ENCODE data around the gene MNT. TPM values are rescaled to one million over a fixed set of nuclear protein-coding genes. Genes with fewer than 3 reads are reported as not detected.
A peak's percentile ranks its signal among the peaks of the same experiment; 100 is the strongest.

MNT gene
- total RNA-seq, 8 experiments from 2014 or later: 6.4 to 25.1 (median 9.9) TPM

GRCh38 chr17:2392252-2393173 is 8.3 kb downstream of the MNT start:
- Histone ChIP-seq H3K4me1 (replicated peaks in 1 of 2) (peaks cover 60 to 64% of the 10 kb centered on the region in 2 donors), H3K4me3 (peak overlapping the region; percentile 48 to 61 (median 58)), H3K27ac (peak overlapping the region; percentile 97 to 98)
- in situ Hi-C loops (cut with MboI; ENCODE audit: low pct_unique_long_range_greater_than_20kb in 2 of 9, low sequenced_read_pairs in 9 of 9, unreplicated experiment in 9 of 9): no loop called here
- peak; percentile 25 to 69 (median 54) for ATAC-seq (replicated peaks in 6 of 8)
- 0 to 17% (median 5%) methylated on average over 1 to 13 of the region's 83 CpGs; no CpG with 5 or more reads in 3 of the 10 experiments for WGBS, 10 experiments

- 20 to 60% (median 52%) methylated on average over 1 to 15 of the region's 18 CpGs; no CpG with 5 or more reads in 3 of the 10 experiments for WGBS, 10 experiments
Observed at GRCh38 chr17:2391597-2392251, 9.1 kb downstream of the MNT start.

DNA sequence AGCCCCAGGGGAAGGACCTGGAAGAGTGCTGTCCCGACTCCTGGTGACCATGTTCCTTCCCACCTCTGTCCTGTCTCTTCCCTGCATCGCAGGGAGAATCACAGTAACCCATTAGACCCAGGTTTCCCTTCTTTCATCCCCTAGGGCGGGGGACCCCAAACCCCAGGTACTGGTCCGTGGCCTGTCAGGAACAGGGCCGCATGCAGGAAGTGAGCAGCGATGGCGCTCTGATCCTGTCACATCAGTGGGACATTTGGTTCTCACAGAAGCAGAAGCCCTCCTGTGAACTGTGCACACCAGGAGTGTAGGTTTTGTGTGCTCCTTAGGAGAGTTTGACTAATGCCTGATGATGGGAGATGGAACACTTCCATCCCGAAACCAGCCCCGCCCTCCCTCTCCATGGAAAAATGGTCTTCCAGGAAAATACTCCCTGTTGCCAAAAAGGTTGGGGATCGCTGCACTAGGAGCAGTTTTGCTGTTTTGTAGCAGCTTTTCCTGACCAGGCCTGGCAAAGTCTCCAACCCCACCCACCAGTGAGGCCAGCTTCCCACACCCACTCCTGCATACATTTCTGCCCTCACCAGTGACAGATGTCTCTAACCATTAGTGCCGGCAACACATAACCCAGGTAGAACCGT is 10.5 kb downstream of the MNT start:
- Histone ChIP-seq H3K27ac (no peak overlapping the region), H3K4me1 (replicated peaks in 1 of 2) (peaks cover 47 to 54% of the 10 kb centered on the region in 2 donors), H3K4me3 (no peak overlapping the region)
- 20 to 100% (median 87%) methylated on average over 1 to 8 of the region's 12 CpGs; no CpG with 5 or more reads in 2 of the 10 experiments for WGBS, 10 experiments
- ATAC-seq (replicated peaks in 6 of 8): peak in 2 of 8 experiments; percentile 0 to 1
- in situ Hi-C loops (cut with MboI; ENCODE audit: low pct_unique_long_range_greater_than_20kb in 2 of 9, low sequenced_read_pairs in 9 of 9, unreplicated experiment in 9 of 9): no loop called here

More at GRCh38 chr17:2391597-2392251, 9.1 kb downstream of the MNT start:
- H3K4me3 ChIP-seq: peak overlapping the region; percentile 48 to 61 (median 58)
- peaks cover 53 to 58% of the 10 kb centered on the region in 2 donors for H3K4me1 ChIP-seq (replicated peaks in 1 of 2)
- no peak for ATAC-seq (replicated peaks in 6 of 8)
- H3K27ac ChIP-seq: peak overlapping the region; percentile 51 to 76
- in situ Hi-C loops (cut with MboI; ENCODE audit: low pct_unique_long_range_greater_than_20kb in 2 of 9, low sequenced_read_pairs in 9 of 9, unreplicated experiment in 9 of 9): no loop called here

- WGBS, 10 experiments: 55 to 100% (median 80%) methylated on average over 1 to 8 of the region's 15 CpGs; no CpG with 5 or more reads in 4 of the 10 experiments
- peak in 1 of 8 experiments; percentile 1 for ATAC-seq (replicated peaks in 6 of 8)
Observed at GRCh38 chr17:2388683-2389055, 12.2 kb downstream of the MNT start.

DNA sequence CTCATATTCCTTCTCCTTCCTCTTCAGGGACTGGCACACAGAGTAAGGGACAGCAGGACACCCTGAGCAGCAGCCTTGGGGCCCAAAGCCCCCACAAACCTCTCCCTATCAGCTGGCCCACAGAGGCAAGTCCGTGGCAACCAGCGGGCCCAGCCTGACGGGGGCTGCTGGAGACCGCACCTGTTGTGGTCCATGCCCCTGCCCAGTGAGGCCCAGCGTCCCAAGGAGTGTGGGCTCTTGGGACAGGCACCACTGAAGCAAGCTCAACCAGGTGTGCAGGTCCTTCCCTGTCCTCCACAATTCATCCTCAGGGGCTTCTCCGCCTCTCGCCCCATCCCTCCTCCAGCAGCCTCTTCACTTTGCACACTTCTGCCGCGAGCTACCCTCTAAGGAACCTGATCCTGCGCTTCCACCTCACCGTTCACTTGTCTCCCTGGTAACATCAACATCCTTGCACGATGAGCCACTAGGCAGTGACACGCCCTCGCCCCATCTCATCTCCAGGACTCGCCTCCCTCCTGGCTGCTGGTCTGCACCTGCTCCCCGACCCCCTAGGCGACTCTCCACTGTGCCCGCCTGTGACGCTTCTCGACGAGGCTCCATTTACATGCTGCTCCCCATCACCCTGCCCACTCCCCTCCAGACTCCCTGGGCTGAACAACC is 12.7 kb downstream of the MNT start:
- peaks cover 52 to 56% of the 10 kb centered on the region in 2 donors for H3K4me1 ChIP-seq (replicated peaks in 1 of 2)
- 100% methylated on average over 1 to 3 of the region's 21 CpGs; no CpG with 5 or more reads in 7 of the 10 experiments for WGBS, 10 experiments
- in situ Hi-C loops (cut with MboI; ENCODE audit: low pct_unique_long_range_greater_than_20kb in 2 of 9, low sequenced_read_pairs in 9 of 9, unreplicated experiment in 9 of 9): no loop called here
- ATAC-seq (replicated peaks in 6 of 8): peak in 5 of 8 experiments; percentile 2 to 14 (median 5)
- H3K4me3 ChIP-seq: no peak overlapping the region
- H3K27ac ChIP-seq: peak overlapping the region; percentile 17 to 26

More at GRCh38 chr17:2388683-2389055, 12.2 kb downstream of the MNT start:
- in situ Hi-C loops (cut with MboI; ENCODE audit: low pct_unique_long_range_greater_than_20kb in 2 of 9, low sequenced_read_pairs in 9 of 9, unreplicated experiment in 9 of 9): no loop called here
- H3K27ac ChIP-seq: peak overlapping the region; percentile 14 to 26
- H3K4me1 ChIP-seq (replicated peaks in 1 of 2): peaks cover 52 to 55% of the 10 kb centered on the region in 2 donors
- H3K4me3 ChIP-seq: no peak overlapping the region

- ATAC-seq (replicated peaks in 6 of 8): no peak
- in situ Hi-C loops (cut with MboI; ENCODE audit: low pct_unique_long_range_greater_than_20kb in 2 of 9, low sequenced_read_pairs in 9 of 9, unreplicated experiment in 9 of 9): no loop called here
- Histone ChIP-seq H3K4me3 (no peak overlapping the region), H3K27ac (no peak overlapping the region), H3K4me1 (replicated peaks in 1 of 2) (peaks cover 54 to 60% of the 10 kb centered on the region in 2 donors)
- WGBS, 10 experiments: 96 to 100% methylated on average over 1 to 4 of the region's 41 CpGs; no CpG with 5 or more reads in 8 of the 10 experiments
Observed at GRCh38 chr17:2387086-2388019, 13.5 kb downstream of the MNT start.

DNA sequence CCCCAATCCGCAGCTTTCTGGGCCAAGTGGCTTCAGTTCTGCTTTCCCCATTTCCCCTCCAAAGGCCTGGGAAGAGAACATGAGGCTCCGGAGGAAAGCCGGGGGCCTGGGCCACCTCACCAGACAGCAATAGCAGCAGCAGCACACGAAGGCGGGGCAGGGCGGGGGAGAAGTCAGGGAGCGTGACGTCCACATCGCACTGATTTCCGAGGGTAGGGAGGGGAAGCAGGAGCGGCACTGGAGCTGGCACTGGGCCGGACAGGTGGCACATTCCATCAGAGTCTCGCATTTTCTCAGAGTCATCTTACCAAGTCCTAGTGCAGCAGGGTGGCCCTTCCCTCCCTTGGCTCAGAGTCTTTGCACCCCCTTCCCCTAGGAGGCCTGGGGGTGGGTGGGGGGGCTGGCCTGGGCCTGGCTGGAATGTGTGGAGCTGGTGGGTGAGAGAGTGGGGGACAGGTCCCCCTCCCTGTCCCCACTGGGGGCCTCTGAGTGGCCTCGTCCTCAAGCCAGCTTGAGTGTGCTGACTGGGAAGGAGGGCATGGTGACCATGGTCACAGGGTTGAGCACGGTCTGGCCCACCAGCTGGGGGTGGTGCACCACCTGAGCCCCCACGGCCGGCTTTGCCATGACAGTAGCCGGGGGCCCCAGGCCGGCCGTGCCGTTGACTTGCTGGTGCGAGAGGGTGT is 14.3 kb downstream of the MNT start:
- Histone ChIP-seq H3K27ac (peak overlapping the region in 1 of 2 donors; percentile 72), H3K4me1 (replicated peaks in 1 of 2) (peaks cover 47 to 53% of the 10 kb centered on the region in 2 donors), H3K4me3 (no peak overlapping the region)
- in situ Hi-C loops (cut with MboI; ENCODE audit: low pct_unique_long_range_greater_than_20kb in 2 of 9, low sequenced_read_pairs in 9 of 9, unreplicated experiment in 9 of 9): no loop called here
- no peak for ATAC-seq (replicated peaks in 6 of 8)
- 60 to 80% methylated on average over 1 to 4 of the region's 22 CpGs; no CpG with 5 or more reads in 8 of the 10 experiments for WGBS, 10 experiments

DNA sequence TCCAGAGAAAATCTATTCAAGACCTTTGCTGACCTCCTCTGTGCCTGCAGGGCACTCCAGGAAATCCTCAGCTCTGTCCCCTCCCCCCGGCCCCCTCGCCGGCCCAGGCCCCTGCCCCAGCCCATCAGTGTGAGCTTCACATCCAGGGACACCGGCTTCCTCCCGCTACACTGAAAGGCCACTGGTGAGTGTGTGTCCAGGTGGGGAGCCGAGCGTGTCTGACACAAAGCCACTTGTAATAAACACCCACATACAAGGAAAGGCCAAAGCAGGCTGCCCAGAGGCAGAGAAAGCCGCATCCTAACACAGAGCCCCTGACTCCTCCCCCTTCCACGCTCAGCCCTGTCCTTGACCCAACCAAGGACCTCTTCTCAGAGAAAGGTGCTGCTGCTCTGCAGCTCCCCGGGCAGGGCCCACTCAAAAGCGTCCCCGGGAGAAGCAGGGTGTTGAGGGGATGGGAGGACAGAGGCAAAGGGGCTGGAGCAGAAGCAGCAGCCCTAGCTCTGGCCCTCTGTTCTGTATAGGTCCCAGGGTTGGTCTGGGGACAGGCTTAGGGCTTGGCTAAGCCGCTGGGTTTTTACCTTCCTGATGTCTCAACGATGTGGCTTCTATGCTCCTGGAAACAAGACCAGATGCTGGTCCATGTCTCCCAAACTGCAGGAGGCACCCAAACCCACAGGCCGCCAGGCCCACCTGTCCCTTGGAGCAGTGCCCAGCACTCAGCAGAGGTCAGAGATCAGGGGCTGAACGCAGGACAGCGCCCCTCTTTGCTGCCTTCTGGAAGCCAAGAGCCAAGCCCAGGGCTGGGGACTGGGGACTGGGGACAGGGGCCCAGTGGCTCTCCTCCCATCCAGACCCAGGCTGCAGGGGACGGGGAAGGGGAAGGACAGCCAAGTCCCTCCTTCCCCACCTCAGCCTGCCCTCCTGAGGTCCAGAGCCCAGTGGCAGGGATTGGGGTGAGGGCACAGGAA is 15.3 kb downstream of the MNT start:
- in situ Hi-C loops (cut with MboI; ENCODE audit: low pct_unique_long_range_greater_than_20kb in 2 of 9, low sequenced_read_pairs in 9 of 9, unreplicated experiment in 9 of 9): no loop called here
- Histone ChIP-seq H3K4me1 (replicated peaks in 1 of 2) (peaks cover 45 to 51% of the 10 kb centered on the region in 2 donors), H3K4me3 (no peak overlapping the region), H3K27ac (peak overlapping the region; percentile 70 to 72)
- WGBS, 10 experiments: 23 to 83% (median 52%) methylated on average over 2 to 5 of the region's 18 CpGs; no CpG with 5 or more reads in 6 of the 10 experiments
- ATAC-seq (replicated peaks in 6 of 8): peak in 4 of 8 experiments; percentile 34 to 43 (median 38)

GRCh38 chr17:2384439-2385127 is 16.3 kb downstream of the MNT start:
- ATAC-seq (replicated peaks in 6 of 8): peak in 5 of 8 experiments; percentile 6 to 32 (median 25)
- peak overlapping the region; percentile 70 to 72 for H3K27ac ChIP-seq
- in situ Hi-C loops (cut with MboI; ENCODE audit: low pct_unique_long_range_greater_than_20kb in 2 of 9, low sequenced_read_pairs in 9 of 9, unreplicated experiment in 9 of 9): no loop called here
- peaks cover 40 to 43% of the 10 kb centered on the region in 2 donors for H3K4me1 ChIP-seq (replicated peaks in 1 of 2)
- WGBS, 10 experiments: no CpG with 5 or more reads among the region's 22 CpGs
- no peak overlapping the region for H3K4me3 ChIP-seq

GRCh38 chr17:2383628-2384167 is 17.2 kb downstream of the MNT start:
- H3K27ac ChIP-seq: peak overlapping the region in 1 of 2 donors; percentile 72
- no peak overlapping the region for H3K4me3 ChIP-seq
- ATAC-seq (replicated peaks in 6 of 8): no peak
- in situ Hi-C loops (cut with MboI; ENCODE audit: low pct_unique_long_range_greater_than_20kb in 2 of 9, low sequenced_read_pairs in 9 of 9, unreplicated experiment in 9 of 9): no loop called here
- 66 to 94% (median 87%) methylated on average over 3 to 10 of the region's 11 CpGs; no CpG with 5 or more reads in 1 of the 10 experiments for WGBS, 10 experiments
- peaks cover 35 to 37% of the 10 kb centered on the region in 2 donors for H3K4me1 ChIP-seq (replicated peaks in 1 of 2)

Measured in motor neuron (in vitro differentiated cells).